ENCODE measurements around the gene JAKMIP2.
"Not testable (repeated sequence)": the region's sequence is repeated elsewhere in the genome, so short reads cannot be mapped to it uniquely, and the experiment has no call there.

The JAKMIP2 gene

GRCh38 chr5:147617191-147617606, 165.3 kb downstream of the JAKMIP2 start:
- DNase-seq (ENCODE audit: low read depth in 4 of 4, low spot score in 1 of 4) = no peak

DNA sequence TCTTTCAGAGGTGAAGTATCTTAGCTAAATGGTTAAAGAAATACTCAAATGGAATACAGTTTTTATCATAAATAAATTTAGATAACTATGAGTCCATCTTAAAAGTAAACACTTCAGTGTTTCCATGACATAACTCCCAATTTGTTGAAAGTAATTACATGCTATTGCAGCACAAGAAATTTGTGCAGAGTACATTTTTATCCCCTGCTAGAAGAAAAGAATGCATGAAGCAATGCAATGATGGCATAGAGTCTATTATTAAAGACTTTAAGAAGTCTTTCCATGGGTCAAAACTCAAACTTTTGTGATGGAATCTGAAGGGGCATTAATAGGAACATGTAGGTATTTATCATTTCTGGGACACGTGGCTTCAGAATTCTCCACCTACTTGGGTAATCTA, 166.1 kb downstream of the JAKMIP2 start:
- no peak for DNase-seq (ENCODE audit: low read depth in 4 of 4, low spot score in 1 of 4)

DNA sequence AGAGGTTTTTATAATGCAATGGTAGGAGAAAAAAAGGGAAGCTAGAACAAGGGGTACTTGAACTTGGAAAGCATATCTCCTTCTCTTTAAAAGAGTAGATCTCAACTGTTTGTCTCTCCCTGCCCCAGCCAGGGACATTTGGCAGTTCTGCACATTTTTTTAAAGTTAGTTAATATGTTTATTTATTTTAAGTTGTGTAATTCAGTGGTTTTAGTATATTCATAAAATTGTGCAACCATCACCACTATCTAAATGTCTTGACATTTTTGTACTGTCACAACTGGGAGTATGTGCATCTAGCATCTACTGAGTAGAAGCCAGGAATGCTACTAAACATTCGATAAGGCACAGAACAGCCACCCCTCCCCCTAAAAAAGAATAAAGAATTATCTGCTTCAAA, 169.2 kb downstream of the JAKMIP2 start:
- no peak for DNase-seq (ENCODE audit: low read depth in 4 of 4, low spot score in 1 of 4)

GRCh38 chr5:147611483-147611882, 171.0 kb downstream of the JAKMIP2 start:
- DNase-seq (ENCODE audit: low read depth in 4 of 4, low spot score in 1 of 4) = no peak

- DNase-seq (ENCODE audit: low read depth in 4 of 4, low spot score in 1 of 4) = no peak
Observed at GRCh38 chr5:147610798-147611197, 171.7 kb downstream of the JAKMIP2 start.

- DNase-seq (ENCODE audit: low read depth in 4 of 4, low spot score in 1 of 4) = no peak
Observed at GRCh38 chr5:147601652-147602051, 180.9 kb downstream of the JAKMIP2 start.

DNA sequence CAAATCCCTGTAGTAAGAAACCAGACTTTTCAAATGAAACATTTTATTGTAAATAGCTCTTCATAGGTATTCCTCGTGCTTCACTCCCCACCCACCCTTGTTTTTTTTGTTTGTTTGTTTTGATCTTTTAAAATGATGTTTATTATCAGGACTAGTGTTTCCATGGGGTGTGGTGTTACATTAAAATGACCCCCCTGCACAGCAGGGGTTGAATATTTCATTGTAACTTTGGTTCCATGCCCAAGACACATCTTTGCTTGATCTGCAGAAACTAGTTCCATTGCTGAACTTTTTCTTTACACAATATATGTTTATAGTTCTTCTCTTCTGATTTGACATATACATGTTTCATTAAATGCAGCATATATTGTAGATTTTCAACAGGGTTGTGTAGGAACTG, 191.4 kb downstream of the JAKMIP2 start:
- no peak for DNase-seq (ENCODE audit: low read depth in 4 of 4, low spot score in 1 of 4)

GRCh38 chr5:147590096-147590495, 192.4 kb downstream of the JAKMIP2 start:
- DNase-seq (ENCODE audit: low read depth in 4 of 4, low spot score in 1 of 4) = no peak

- DNase-seq (ENCODE audit: low read depth in 4 of 4, low spot score in 1 of 4) = no peak
Observed at GRCh38 chr5:147586832-147587231, 195.7 kb downstream of the JAKMIP2 start.

DNA sequence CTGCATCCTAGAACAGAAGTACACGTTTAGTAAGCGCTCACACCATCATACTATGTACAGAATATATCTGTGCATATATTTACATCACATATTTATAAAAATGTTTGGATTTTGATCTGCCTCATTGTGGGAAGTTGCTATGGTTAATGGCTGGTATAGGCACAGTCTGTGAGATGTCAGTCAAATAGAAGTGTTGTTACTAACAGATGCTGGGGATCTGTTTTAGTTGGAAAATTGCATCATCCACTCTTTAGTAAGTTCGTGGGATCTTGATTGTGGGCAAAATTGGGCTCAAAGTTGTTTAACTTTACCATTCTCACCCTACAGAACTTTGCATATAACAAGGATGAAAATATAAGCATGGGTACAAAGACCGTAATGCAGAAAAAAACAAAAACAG, 196.3 kb downstream of the JAKMIP2 start:
- DNase-seq (ENCODE audit: low read depth in 4 of 4, low spot score in 1 of 4) = no peak

GRCh38 chr5:147582272-147582671, 200.3 kb downstream of the JAKMIP2 start:
- DNase-seq (ENCODE audit: low read depth in 4 of 4, low spot score in 1 of 4) = not testable (repeated sequence)

GRCh38 chr5:147580418-147580817, 202.1 kb downstream of the JAKMIP2 start:
- not testable (repeated sequence) for DNase-seq (ENCODE audit: low read depth in 4 of 4, low spot score in 1 of 4)

DNA sequence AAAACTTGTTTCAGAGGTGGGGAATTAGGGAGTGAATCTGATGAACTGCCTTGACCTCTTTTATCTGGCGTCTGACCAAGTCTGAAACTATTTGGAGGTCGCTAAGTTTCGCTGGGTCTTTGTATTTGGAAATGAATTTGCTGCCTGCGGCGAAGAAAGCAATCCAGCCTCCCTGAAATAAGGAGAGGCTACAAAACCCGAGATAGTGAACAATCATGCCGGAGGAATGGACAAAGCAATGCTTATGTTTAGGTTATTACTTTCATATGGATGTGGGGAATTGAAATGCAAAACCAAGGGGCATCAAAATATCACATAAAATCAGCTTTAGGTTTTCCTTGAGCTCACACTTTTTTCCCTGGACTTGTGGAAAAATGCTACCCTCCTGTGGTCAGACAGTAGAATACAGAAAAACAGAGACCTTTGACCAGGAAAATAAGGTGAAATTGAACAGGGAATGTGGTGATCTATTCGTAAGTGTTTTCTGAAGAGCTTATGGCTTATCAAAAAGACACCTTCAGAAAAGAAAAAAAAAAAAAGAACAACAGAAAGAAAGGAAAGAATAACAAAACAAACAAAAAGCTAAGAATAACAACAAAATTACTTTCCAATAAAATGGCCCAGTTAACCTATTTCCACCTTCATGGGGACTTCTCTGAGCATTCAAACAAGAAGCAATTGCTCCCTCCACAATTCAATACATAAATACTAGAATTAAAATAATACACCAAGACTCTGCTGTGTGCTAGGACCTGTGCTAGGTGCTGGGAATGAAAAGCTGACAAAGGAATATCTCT, 204.1 kb downstream of the JAKMIP2 start:
- no peak for DNase-seq (ENCODE audit: low read depth in 4 of 4, low spot score in 1 of 4)

GRCh38 chr5:147576646-147577535, 205.6 kb downstream of the JAKMIP2 start:
- DNase-seq (ENCODE audit: low read depth in 4 of 4, low spot score in 1 of 4) = no peak

DNA sequence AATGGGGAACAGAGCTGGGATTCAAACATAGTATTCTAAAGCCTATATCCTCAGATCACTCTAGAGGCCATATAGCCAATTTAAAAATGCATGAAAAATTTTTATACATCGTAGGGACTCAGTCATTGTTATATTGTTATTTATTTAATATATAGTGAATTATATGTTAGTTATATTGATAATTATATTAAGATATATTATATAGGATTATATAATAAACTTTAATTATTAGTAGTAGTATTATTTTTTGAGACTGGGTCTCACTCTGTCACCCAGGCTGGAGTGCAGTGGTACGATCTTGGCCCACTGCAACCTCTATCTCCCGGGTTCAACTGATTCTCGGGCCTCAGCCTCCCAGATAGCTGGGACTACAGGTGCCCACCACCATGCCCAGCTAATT, 206.9 kb downstream of the JAKMIP2 start:
- DNase-seq (ENCODE audit: low read depth in 4 of 4, low spot score in 1 of 4) = no peak

DNA sequence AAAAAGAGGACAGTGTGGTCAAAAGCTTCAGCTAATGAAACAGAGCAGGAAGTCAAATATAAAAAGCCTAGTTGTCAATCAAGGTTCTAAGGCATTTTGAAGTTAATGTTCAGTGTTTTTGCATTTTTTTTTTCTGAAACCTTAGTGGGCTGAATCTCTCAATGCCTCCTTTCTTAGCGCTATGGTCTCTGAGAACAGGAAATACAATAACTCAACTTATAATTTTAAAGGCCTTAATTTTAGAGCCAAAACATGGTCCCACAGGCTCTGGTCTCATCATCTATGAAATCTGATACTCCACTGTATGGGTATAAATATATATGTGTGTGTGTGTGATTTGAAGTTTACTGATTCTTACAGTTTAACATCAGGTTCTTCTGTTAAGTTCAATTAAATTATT, 209.3 kb downstream of the JAKMIP2 start:
- no peak for DNase-seq (ENCODE audit: low read depth in 4 of 4, low spot score in 1 of 4)

DNA sequence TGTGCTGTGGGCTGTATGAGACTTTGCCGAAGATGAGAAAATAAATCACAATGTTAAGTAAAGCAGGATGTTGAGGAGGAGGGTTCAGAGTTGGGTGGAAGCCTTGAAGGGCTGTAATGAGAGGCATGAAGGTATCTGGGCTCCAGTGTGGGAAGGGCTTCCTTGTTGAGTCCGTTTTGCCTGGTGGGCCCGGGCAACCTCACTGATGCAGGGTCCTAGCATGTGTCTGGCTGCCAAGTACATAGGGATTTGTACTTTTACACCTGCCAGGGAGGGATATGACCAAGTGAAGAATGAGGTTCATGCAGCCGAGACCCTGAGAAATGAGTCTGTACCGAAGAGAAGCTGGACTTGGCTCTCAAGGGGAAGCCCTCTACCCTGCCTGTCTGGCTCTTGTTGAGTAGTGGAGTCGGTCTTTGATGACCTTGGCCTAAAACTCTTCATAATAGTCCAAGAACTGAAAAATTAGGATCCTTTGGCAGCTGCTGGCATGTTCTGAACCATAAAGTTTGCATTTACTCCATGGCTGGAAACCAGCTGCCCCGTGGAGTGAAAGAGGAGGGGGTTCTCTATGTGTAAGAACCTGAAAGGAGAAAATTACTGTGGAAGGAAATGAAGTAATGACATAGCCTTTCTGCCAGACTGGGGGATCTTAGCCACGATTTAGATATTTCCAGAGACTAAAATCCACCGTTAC, 213.7 kb downstream of the JAKMIP2 start:
- no peak for DNase-seq (ENCODE audit: low read depth in 4 of 4, low spot score in 1 of 4)

GRCh38 chr5:147567917-147568598, 214.5 kb downstream of the JAKMIP2 start:
- DNase-seq (ENCODE audit: low read depth in 4 of 4, low spot score in 1 of 4) = no peak

GRCh38 chr5:147565524-147565923, 217.0 kb downstream of the JAKMIP2 start:
- DNase-seq (ENCODE audit: low read depth in 4 of 4, low spot score in 1 of 4) = no peak

- no peak for DNase-seq (ENCODE audit: low read depth in 4 of 4, low spot score in 1 of 4)
Observed at GRCh38 chr5:147564124-147564486, 218.4 kb downstream of the JAKMIP2 start.

GRCh38 chr5:147563466-147564123, 218.9 kb downstream of the JAKMIP2 start:
- no peak for DNase-seq (ENCODE audit: low read depth in 4 of 4, low spot score in 1 of 4)
